GM12892 (cell line): ENCODE results near the gene AXIN2.

Experiments
- POLR2AphosphoS5 ChIP-seq: IDR thresholded peaks from 2 replicates; pipeline ENCODE4 v1.6.1; 2011; ENCODE audit warnings: low read depth, low read length, control low read depth
- TAF1 ChIP-seq: IDR thresholded peaks from 2 replicates; pipeline ENCODE4 v1.6.1; 2011; ENCODE audit warnings: low read depth, mild to moderate bottlenecking, control low read depth, low read length, borderline replicate concordance

DNA sequence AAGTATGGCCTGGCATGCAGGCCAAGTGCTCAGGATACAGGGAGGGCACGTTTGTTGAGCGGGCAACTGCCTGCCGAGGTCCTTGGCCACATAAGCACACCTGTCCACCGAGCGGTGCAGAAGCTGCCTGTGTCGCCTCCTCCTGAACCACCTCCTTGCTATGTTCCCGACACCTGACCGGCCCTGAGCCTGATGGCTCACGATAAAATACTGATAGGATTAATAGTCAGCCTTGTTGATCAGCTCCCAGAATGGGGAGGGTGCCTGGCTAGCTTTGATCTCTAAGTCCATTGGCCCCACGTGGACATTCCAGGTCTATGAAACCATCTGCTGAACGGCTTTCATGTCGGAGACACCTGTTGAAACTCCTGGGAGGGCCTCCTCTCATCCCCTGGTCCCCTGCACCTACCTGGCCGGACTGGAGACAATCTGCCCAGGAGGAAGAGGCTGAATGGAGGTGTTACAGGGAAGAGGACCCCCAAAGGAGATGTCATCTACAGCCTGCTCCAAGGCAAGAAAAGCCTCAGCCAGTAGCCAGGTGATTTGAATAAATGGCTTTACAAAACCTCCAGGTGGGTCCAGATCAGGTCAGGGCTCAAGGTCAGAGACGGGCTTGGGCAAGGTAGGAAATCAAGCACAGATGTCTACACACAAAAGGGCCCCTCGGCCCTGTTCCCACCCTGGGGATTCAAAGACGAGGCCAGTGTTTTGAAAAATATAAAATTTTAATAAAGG lies 33.4 kb downstream of the AXIN2 start:
- TF ChIP-seq POLR2AphosphoS5 (no peak), TAF1 (no peak)
